MCF 10A (cell line): ENCODE data around the gene HTRA2. TPM values are rescaled to one million over a fixed set of nuclear protein-coding genes. Genes with fewer than 3 reads are reported as not detected.

Source experiments
- BruUV-seq: library from RNA; stranded (reverse); fragments of 400-500 nt; replicated peaks from 2 replicates; lab custom pipeline; 2021; lab: Mats Ljungman, UMichigan
- CTCF ChIA-PET: fragments of 300-600 bp; sonication (Branson Sonifier 250); formaldehyde crosslinking; extraction: SDS; loops from one replicate; lab custom pipeline; 2021; ENCODE audit warnings: antibody characterized with exemption, inconsistent platforms; lab: Yijun Ruan, JAX
- POLR2A ChIA-PET: fragments of 300-600, 350-650 bp; sonication (Branson Sonifier 250); formaldehyde crosslinking; extraction: SDS; loops from one replicate; lab custom pipeline; 2020; ENCODE audit warnings: antibody characterized with exemption, inconsistent platforms; lab: Yijun Ruan, JAX
- DNase-seq: peaks from one replicate; pipeline ENCODE4 v3.0.0-alpha.2; 2018; ENCODE audit not compliant: unreplicated experiment
- H3K27ac Mint-ChIP-seq: one replicate; pipeline ENCODE4 v1.8.0; 2022; ENCODE audit warnings: mild to moderate bottlenecking, low read depth, mixed read lengths; ENCODE audit not compliant: unreplicated experiment
- H3K27me3 Mint-ChIP-seq: one replicate; pipeline ENCODE4 v1.8.0; 2022; ENCODE audit warnings: mixed read lengths; ENCODE audit not compliant: insufficient read depth, unreplicated experiment
- H3K36me3 Mint-ChIP-seq: one replicate; pipeline ENCODE4 v1.8.0; 2022; ENCODE audit warnings: mild to moderate bottlenecking, moderate library complexity, mixed read lengths; ENCODE audit not compliant: insufficient read depth, unreplicated experiment
- H3K4me1 Mint-ChIP-seq: one replicate; pipeline ENCODE4 v1.8.0; 2022; ENCODE audit warnings: mixed read lengths; ENCODE audit not compliant: insufficient read depth, unreplicated experiment
- H3K4me3 Mint-ChIP-seq: one replicate; pipeline ENCODE4 v1.8.0; 2022; ENCODE audit warnings: mild to moderate bottlenecking, moderate library complexity, mixed read lengths; ENCODE audit not compliant: unreplicated experiment
- H3K9me3 Mint-ChIP-seq: one replicate; pipeline ENCODE4 v1.8.0; 2022; ENCODE audit warnings: mixed read lengths; ENCODE audit not compliant: unreplicated experiment
- intact Hi-C: fragments of 100-400 bp; cut with micrococcal nuclease; formaldehyde crosslinking; loops from 2 replicates; pipeline ENCODE4 v1.14.1; 2022
- total RNA-seq: library from RNA; stranded (reverse); gene quantifications from 2 replicates; pipeline ENCODE4 v1.2.3, GENCODE V29; 2022
- TF ChIP-seq, protein P1 (sequence below): fragments of 200-600 bp; IDR thresholded peaks from one replicate; pipeline ENCODE4 v1.8.0; 2022; ENCODE audit warnings: antibody characterized with exemption, mild to moderate bottlenecking; ENCODE audit not compliant: unreplicated experiment

The HTRA2 gene
- total RNA-seq, 1 experiment from 2014 or later: 27.6 TPM

- Mint-ChIP-seq H3K27ac (peak overlapping the region; percentile 20), H3K4me3 (peak overlapping the region; percentile 24), H3K36me3 (peaks cover 14% of the 10 kb centered on the region), H3K27me3 (no peaks in the 10 kb centered on the region), H3K9me3 (no peaks in the 10 kb centered on the region), H3K4me1 (peaks cover 32% of the 10 kb centered on the region)
- BruUV-seq: no TSS peak
- ChIA-PET CTCF (interaction anchor here (0.5 to 7.3 kb wide), 18 partner anchors 11 to 91 kb away, joined by 3 to 80 read pairs (median 5); partner anchors contain the start of genes CCDC142, PCGF1 and TTC31), POLR2A (interaction anchor here (0.7 to 8.1 kb wide), 8 partner anchors 25 to 89 kb away, joined by 3 to 135 read pairs (median 4); partner anchors contain the start of genes CCDC142, PCGF1, TTC31 and WBP1)
- DNase-seq: no peak
- intact Hi-C loops: loop anchor here (1.0 to 5.0 kb wide), 3 partner anchors 48 to 194 kb away; partner anchors contain the start of gene TTC31
- TF ChIP-seq, protein P1, sequence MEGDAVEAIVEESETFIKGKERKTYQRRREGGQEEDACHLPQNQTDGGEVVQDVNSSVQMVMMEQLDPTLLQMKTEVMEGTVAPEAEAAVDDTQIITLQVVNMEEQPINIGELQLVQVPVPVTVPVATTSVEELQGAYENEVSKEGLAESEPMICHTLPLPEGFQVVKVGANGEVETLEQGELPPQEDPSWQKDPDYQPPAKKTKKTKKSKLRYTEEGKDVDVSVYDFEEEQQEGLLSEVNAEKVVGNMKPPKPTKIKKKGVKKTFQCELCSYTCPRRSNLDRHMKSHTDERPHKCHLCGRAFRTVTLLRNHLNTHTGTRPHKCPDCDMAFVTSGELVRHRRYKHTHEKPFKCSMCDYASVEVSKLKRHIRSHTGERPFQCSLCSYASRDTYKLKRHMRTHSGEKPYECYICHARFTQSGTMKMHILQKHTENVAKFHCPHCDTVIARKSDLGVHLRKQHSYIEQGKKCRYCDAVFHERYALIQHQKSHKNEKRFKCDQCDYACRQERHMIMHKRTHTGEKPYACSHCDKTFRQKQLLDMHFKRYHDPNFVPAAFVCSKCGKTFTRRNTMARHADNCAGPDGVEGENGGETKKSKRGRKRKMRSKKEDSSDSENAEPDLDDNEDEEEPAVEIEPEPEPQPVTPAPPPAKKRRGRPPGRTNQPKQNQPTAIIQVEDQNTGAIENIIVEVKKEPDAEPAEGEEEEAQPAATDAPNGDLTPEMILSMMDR: no peak
These were observed 1.9 kb downstream of the HTRA2 start for GRCh38 chr2:74531666-74532065.

- H3K4me1 Mint-ChIP-seq: peaks cover 28% of the 10 kb centered on the region
- H3K27ac Mint-ChIP-seq: peak overlapping the region; percentile 20
- peak; percentile 48 for DNase-seq
- TF ChIP-seq, protein P1: peak; percentile 34
- no TSS peak for BruUV-seq
- ChIA-PET CTCF (interaction anchor here (0.5 to 7.3 kb wide), 20 partner anchors 10 to 170 kb away, joined by 3 to 80 read pairs (median 5); partner anchors contain the start of genes CCDC142, PCGF1 and TTC31), POLR2A (interaction anchor here (0.6 to 8.1 kb wide), 9 partner anchors 25 to 243 kb away, joined by 3 to 135 read pairs (median 4); partner anchors contain the start of genes CCDC142, PCGF1, TTC31 and WBP1)
- intact Hi-C loops: loop anchor here (1.0 to 5.0 kb wide), 3 partner anchors 49 to 195 kb away; partner anchors contain the start of gene TTC31
- H3K27me3 Mint-ChIP-seq: no peaks in the 10 kb centered on the region
- peak overlapping the region; percentile 24 for H3K4me3 Mint-ChIP-seq
- peaks cover 9% of the 10 kb centered on the region for H3K36me3 Mint-ChIP-seq
- H3K9me3 Mint-ChIP-seq: no peaks in the 10 kb centered on the region
These were observed 2.5 kb downstream of the HTRA2 start for GRCh38 chr2:74532222-74532621.

GRCh38 chr2:74533464-74533863, 3.7 kb downstream of the HTRA2 start:
- BruUV-seq: no TSS peak
- no peak overlapping the region for H3K4me3 Mint-ChIP-seq
- H3K9me3 Mint-ChIP-seq: no peaks in the 10 kb centered on the region
- ChIA-PET POLR2A (interaction anchor here (4.7 to 8.1 kb wide), 2 partner anchors 27 to 54 kb away, joined by 34 to 135 read pairs; partner anchors contain the start of gene PCGF1), CTCF (interaction anchor here (0.6 to 3.8 kb wide), 12 partner anchors 12 to 78 kb away, joined by 3 to 71 read pairs (median 5); partner anchors contain the start of genes CCDC142 and TTC31)
- H3K36me3 Mint-ChIP-seq: peaks cover 4% of the 10 kb centered on the region
- no peak for DNase-seq
- H3K27ac Mint-ChIP-seq: no peak overlapping the region
- H3K4me1 Mint-ChIP-seq: peaks cover 19% of the 10 kb centered on the region
- TF ChIP-seq, protein P1: no peak
- no peaks in the 10 kb centered on the region for H3K27me3 Mint-ChIP-seq
- intact Hi-C loops: loop anchor here (5.0 kb wide), 1 partner anchor 196 kb away; no protein-coding TSS in a partner anchor

DNA sequence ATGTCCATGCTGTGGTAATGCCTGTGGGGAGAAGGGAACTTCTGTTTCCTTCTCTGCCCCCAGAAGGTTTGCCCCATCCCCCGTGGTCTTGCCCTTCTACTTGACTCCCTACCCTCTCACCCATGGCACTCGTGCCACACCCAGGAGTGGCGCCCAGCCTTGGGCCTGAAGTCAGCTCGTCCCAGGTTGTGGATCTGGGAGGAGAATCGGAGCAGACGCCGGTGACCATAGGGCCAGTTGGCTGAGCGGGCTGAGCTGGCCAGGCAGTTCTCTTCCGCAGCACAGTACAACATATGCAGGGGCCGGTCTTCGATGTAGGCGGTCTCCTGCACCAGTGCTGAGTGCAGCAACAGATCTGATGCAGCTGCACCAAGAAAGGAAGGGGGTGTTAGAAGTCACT, 4.7 kb downstream of the HTRA2 start:
- DNase-seq: no peak
- TF ChIP-seq, protein P1: no peak
- ChIA-PET CTCF (interaction anchor here (0.7 to 1.5 kb wide), 5 partner anchors 11 to 54 kb away, joined by 3 to 8 read pairs (median 5); partner anchors contain the start of genes CCDC142 and TTC31), POLR2A (no interaction called here)
- no peaks in the 10 kb centered on the region for H3K27me3 Mint-ChIP-seq
- no peaks in the 10 kb centered on the region for H3K9me3 Mint-ChIP-seq
- intact Hi-C loops: loop anchor here (5.0 kb wide), 1 partner anchor 197 kb away; no protein-coding TSS in a partner anchor
- H3K4me1 Mint-ChIP-seq: peaks cover 18% of the 10 kb centered on the region
- no peak overlapping the region for H3K27ac Mint-ChIP-seq
- H3K36me3 Mint-ChIP-seq: peaks cover under 1% of the 10 kb centered on the region
- no TSS peak for BruUV-seq
- H3K4me3 Mint-ChIP-seq: no peak overlapping the region
